Activated naive CD4-positive, alpha-beta T cell treated with anti-CD3 and anti-CD28 coated beads, Interleukin-2, amount 50 U/mL, for 16 hours (primary cell): ENCODE measurements around the gene MB21D2.

ENCODE experiments used
- DNase-seq: peaks from one replicate; pipeline ENCODE4 v3.0.0-alpha.2; 2020

MB21D2 gene

DNA sequence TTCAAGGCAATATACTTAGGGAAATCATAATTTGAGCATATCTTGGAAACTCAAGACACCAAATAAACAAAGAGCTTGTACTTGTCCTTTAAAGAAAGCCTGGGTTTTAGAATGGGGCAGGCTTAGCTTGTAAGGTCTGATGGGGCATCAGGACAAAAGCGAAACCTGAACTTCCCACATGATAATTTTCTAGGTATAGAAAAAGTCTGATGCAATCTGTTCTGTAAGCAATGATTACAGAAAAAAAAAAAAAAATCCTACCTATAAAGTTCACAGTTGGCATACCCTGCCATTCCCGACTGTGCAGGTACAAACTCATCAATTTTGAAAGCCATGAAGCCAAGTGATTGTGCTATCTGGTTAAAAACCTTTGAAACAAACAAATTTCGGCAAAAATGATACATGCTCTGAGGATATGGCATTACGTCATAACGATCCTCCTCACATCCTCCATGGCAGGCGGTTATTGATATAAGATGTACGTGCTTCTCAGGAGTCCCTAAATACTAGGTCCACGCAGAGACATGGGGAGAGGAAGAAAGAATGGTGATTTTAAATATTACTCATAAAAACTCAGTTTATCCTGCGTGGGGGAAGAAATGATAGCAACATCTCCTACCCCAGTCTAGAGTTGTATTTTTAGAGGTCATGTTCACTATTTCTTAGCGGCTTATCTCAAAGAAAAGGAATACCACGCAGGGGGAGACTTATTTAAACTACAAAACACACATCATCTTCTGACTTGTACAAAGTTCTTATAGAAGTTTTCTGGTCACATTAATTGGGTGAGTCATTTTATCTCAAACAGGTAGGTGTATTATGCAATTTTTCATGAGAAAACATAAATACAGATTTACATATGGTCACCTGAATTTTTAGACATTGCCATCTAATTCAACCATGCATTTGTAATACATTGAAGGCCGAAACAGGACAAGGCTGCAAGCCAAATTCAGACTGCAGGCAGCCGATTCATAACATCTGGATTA lies 27.0 kb downstream of the MB21D2 start:
- no peak for DNase-seq

DNA sequence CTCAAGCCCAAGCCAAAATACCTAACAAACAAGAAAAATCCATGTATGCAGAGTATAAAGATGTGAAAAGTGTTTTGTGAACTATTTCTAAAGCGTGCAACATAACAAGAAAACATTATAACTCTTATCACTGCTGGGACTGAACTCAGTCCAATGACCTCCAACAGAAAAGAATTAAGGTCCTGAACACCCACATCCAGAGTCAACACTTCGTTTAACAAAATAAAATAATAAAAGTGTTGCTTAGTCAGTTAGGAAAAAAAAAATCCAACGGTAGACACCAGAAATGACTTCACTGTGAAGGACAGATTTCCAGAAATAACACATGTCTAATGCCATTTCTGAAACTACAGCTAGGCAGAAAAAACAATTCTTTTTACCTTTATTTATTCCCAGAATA lies 28.0 kb downstream of the MB21D2 start:
- no peak for DNase-seq

DNA sequence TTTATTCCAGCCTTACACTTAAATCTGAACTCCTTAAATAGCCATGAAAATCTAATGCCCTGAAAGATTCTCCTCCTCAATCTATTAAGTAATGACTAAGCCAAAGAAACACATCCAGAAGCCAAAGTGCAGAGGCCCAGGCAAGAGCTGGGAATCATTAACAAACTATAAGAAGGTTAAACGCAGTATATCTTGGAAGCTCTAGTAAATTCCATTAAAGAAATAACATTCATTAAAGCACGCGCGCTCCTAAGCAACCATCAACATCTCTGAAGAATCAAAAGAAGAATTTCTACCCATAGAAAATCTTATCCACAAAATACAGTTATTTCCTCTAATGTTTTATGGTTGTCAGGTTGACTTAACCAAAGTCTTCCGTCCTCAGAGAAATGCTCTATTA lies 29.5 kb downstream of the MB21D2 start:
- no peak for DNase-seq

DNA sequence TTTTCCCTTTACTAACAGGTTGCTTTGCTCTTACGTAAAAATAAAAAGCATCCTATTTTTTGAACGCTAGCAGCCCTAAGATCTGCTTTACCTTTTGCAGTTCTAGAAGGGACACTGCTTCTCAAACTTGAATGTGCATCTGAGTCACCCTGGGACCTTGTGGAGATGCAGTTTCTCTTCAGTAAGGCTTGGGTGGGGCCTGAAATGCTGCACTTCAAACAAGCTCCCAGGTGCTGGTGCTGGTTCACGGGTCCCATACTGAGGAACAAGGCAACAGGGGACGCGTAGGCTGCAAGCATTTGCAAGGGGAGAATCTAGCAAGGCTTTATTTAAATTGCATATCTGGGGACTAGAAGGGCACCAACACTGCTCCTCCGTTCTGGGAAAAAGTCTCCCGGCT lies 30.0 kb downstream of the MB21D2 start:
- no peak for DNase-seq

DNA sequence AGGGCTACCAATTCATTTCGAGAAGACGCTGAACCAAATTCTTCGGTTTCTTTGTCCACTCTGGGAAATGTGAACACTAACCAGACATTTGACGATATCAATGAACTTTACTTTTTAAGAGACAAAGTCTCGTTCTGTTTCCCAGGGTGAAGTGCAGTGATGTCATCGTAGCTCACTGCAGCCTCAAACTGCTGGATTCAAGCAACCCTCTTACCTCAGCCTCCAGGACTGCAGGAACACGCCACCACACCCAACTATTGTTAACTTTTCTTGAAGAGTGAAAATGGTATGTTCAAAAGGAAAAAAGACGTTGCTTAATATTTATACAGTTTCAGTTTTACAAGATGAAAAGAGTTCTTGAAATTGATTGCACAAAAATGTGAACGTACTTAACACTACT lies 30.6 kb downstream of the MB21D2 start:
- no peak for DNase-seq

DNA sequence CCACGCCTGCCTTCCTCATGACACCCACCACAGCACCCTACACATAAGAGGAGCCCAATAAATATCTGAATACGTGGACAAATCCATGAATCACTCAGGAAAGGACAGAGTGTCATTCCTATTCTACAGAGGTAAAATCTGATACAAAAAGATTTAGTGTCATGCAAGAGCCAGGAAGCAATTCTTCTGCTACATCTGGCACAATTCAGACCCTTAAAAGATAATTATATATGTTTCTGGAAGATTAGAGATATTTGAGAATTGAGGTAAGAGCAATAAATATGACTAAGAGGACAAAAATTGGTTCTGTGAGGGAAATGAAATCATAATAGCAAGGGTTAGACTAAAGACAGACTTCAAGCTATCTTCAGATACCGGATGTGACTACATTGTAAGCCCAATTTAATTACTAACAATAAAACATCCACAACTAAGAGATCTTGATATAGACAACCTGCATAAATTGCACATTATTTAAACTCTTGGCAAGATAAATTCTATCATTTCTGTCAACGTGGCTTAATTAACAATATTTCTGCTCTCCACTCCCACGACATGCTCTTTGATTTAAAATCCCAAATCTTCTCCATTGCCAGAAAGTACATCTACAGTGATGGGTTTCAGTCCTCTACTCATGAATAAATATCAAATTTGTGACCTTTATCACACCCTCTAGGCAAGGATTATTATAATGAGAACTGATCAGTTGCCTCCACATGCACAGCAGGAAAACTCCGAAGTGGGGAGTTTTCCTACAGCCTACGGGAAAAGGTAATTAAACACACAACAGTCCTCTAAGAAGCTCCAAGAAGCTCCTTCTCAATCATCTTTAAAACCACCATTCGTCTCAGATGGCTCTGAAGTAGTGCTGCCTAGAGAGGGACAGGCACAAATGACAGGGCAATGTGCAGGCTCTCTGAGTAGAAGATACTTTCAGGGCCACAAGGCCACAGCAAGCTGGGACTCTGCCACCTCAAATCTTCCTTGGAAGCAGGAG lies 32.6 kb downstream of the MB21D2 start:
- DNase-seq = no peak

DNA sequence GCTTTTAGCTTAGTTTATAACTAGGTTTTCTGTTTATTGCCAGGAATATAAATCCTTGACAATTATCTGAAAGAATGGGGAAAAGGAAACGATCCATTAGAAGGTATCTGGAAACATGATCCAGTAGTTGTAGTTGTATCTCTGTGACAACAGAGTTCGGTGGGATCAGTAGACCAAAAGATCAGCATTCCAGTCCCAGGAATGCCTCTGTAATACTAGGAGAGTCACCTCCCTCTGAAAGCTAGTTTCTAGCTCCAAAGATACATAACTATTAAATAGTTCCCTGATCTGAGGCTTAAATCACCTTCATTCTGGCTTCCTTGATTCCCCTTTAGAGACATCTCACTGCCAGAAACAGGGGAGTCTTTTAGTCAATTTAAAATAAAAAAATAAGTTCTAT lies 34.1 kb downstream of the MB21D2 start:
- no peak for DNase-seq

DNA sequence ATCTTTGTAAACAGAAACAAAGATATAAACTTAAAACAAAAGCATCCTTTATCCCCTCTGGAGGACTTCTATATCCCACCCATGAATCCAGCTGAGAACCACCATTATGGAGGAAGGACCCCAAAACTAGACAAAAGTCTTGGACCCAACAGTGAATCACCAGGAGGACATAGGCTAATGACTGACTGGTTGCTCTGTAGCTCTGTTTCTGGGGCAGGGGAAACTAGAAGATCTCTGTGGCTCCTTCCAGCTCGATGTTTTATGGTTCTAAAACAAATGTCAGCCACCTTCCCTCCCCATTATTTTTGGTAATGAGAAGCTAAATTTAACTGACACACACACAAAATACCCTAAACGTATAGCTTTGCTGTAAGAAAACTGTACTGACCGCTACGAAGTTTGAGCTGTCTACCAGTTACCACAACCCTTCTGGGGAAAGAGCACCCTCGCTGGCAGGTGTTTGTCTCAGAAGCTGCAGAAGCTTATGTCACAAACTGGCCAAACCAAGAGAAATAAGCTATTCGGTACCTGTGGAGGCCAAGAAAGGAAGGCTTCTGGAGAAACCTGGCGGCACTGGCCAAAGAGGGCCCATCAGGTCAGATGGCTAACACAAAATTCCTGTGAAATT lies 36.4 kb downstream of the MB21D2 start:
- DNase-seq = no peak

DNA sequence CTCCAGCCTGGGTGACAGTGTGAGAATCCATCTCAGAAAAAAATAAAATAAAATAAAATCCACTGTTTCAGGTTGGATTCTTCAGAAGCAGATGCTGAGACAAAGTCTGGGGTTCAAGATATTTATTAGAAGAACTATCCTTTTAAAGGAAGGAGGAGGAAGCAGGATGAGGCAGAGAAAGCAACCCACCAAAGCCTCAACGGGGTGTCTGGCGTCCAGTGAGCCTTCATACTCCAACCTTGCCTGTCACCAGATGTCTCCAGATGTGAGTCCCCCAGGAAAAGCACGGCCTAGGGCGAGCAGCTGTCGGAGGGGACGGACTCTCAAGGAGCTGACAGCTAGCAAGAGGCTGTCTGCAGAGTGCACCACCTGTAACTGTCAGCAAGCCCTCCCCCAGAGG lies 37.3 kb downstream of the MB21D2 start:
- DNase-seq = no peak

DNA sequence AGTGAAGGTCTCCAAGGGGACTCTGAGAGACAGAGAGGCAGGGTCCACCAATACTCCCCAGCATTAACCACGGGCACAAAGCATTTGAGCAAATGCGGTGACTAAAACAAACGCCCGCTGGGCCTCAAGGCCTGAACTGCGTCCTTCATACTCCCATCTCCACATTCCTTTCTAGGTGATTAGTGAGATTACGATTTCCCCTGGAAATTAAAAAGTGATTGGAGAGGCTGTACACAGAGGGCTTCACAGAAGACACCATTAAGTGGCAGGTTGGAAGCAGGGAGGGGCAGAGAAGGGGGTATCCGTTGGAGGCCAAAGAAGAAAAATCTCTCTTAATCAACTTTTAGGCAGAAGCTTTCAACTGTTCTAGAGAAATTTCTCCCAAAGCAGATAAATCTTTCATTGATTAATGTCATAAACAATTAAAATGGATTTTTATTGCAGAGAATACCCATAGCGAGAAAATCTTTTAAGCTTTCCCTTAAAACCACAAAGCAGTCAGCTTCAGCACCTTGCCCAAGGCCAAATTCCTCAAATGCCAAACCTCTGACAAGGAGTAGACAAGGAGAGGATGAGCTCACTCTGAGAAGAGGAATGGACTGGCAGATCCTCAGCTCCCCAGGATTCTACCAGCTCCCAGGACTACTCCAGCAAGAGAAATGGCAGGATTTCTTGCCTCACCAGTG lies 38.2 kb downstream of the MB21D2 start:
- DNase-seq = no peak

DNA sequence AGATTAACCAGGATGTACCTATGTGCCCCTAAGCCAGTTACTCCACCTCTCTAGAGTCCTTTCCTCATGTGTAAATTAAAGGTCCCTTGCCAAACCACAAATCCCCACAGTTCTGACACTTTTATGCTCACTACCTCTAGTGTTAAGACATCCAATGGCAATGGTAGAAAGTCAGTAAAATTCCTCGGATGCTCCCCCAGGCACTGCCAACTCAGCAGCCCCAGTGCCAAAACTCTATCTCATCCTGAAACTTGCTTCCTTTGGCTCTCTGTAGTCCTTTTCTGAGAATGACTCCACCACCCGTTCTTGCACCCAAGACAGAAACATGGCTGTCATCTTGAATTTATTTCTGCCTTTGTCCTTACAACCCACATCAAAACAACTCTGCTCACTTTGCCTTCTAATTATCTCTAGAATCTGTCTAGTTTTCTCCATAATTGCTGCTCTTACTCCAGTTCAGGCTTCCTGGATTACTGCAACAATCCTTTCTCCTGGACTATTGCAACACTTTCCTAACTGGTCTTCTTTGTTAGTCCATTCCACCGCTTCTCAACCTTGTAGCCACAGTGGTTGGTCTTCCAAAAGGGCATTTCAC lies 41.6 kb downstream of the MB21D2 start:
- DNase-seq = no peak

DNA sequence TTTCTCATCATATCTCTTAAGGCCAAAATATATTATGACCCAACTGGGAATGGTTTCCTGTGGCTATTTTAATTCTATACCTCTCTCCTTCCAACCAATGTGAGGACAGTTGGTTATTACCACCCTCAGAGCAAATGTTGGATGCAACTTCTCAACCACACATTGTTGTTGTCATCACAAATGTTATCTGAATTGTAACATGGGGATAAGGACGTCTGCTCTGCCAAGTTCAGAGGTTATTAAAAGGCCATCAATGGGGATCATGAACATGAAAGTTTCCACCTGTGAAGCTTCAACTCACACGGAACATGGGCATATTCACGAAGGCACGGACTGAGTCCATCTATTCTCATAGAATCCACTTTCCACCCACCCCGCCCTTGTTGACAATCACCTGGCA lies 46.8 kb downstream of the MB21D2 start:
- DNase-seq = no peak

DNA sequence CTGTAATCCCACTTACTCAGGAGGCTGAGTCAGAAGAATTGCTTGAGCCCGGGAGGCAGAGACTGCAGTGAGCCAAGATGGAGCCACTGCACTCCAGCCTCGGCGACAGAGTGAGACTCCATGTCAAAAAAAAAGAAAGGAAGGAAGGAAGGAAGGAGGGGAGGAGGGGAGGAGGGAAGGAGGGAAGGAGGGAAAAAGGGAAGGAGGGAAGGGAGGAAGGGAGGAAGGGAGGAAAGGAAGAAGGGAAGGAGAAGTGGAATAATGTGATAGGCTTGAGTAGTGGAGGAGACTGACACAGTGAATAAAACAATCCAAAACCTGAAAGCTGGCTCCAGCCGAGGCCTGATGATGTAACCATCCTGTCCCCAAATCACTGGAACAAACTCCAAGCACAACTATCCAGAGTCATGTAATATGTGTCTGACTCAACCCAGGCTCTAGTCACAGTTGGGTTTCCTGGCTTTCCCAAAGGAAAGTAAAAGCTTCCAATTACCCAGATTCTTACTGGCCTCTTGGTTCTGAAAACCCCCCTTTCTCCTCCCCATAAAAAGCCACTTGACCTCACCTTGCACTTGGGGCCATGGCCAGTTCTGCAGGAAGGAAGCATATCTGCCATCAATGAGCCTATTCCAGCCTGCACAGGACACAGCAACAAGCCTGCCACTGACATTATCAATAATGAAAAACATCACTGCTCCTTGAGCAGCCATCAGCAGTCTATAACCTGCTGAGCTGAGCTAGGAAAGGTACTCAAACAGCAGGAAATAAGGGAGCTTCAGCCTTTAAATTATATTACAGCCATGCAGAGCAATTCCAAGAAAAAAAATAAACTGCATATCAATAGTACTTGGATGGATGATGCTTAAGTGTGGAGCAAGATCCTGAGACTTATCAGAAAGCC lies 48.3 kb downstream of the MB21D2 start:
- no peak for DNase-seq

DNA sequence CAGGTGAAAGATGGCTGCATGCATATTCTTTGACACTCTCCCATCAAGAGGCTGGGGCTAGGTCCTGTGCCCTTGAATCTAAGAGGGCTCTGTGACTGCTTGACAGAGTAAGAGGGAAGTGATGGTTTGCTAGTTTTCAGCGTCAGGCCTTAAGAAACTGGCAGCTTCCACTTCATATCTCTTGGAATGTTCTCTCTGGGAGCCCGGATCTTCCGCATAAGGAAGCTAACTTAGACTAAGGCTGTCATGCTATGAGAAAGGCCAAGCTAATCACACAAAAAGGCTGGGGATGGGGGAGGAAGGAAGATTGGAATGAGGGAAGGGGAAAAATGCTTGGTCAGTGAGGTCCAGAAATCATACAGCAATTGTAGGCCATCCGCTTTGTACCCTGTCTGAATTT lies 50.0 kb downstream of the MB21D2 start:
- no peak for DNase-seq

DNA sequence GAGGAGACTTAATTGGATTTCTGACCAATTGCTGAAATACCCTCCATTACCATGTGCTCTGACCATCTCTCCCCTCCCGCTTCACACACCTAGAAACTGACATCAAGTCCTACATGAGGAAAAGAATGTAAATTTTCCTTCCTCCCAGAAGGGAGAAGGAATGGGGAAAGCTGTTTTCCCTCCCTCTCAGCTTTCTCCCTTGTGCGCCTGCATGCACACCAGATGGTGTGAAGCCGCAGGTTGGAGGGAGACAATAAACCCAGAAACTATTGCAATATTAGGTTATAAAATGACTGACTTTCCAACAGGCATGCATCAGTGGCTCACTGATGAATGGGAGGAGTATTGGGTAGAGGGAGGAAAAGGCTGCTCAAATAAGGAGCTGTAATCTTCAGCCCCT lies 50.9 kb downstream of the MB21D2 start:
- DNase-seq = no peak

DNA sequence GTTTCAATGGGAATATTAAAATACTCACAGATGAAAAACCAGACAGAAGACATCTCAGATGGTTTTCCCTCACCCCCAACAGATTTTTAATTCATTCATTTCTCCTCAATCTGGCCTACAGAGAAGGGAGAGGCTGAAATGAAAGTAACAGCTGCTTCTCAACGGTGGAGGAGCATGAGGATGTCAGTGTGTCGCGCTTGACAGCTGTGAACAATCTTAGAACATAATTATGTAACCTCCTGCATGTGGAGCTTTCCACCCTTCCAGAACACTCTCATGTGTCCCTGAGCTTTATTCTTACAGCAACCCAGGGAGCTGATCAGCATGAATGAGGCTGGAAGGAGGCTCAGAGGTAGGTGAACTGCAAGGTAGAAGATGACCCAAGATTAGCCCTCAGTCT lies 52.7 kb downstream of the MB21D2 start:
- DNase-seq = no peak

DNA sequence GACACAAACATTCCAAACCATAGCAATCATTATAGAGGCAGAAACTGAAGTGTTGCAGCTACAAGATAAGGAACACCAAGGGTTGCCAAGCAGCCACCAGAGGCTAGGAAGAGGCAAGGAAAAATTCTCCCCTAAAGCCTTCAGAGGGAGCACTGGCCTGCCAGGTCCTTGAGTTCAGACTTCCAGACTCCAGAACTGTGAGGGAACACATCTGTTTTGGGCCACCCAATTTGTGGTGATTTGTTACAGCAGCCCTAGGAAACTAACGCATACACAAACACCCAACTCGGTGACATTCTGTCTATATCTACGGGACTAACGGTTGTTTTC lies 54.6 kb downstream of the MB21D2 start:
- no peak for DNase-seq

DNA sequence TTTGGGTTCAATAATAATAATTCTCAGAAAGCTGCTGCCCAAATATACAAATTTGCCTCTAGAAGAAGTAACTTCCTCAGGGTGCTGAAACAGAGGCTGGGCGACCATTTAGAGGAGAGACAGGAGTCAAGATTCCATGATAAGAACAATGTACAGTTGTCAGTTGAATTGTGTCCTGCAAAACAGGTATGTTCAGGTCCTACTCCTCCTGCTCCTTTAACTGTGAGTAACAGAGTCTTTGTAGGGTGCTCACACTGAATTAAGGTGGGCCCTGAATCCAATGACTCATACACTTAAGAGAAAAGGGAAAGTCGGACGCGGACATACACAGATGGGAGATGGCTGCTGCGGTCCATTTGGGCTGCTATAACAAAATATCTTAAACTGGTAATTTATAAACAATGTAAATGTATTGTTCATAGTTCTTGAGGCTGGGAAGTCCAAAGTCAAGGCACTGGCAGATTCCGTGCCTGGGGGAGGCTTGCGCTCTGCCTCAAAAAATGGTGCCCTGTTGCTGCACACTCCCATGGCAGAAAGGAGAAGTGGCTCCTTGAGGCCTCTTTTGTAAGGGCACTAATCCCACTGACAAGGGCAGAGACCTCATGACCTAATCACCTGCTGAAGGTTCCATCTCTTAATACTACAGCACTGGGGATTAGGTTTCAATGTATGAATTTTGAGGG lies 55.1 kb downstream of the MB21D2 start:
- DNase-seq = no peak

DNA sequence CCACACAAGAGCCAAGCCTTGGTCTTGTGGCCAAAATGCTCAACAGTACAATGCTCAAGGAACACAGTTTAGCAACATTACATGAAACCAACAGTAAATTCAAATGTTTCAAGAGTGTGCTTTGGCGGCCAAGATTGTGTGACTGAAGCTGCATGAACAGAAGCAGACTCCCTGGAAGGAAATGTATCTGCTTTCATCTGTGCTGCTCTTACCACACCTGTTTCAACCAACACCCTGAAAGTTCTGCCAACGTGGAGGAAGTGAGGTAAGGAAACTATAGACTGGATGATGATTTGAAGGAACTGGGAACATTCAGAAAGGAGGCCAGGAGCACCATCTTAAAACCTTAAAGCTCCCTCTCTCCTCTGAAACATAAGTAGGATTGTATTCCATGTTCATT lies 55.7 kb downstream of the MB21D2 start:
- DNase-seq = no peak

DNA sequence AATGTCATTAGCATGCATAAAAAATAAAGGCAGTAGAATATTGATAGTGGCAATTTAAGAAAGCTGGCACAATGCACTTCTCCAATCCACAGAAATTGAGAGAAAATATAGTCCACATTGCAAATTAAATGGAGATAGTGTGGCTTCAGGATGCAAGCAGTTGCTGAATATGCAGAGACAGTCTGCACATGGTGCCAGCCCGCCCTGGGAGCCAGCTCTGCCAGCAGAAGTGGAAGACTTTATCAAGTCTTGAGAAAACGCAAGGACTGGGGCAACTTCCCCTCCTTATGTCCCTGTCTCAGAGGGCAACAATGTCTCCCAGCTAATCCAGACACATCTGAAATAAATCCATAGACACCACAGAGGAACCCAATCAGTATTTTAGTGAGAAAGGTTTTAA lies 57.2 kb downstream of the MB21D2 start:
- no peak for DNase-seq
